Motor neuron (in vitro differentiated cells): ENCODE data around the gene SS18L1. TPM values are rescaled to one million over a fixed set of nuclear protein-coding genes. Genes with fewer than 3 reads are reported as not detected.

ENCODE experiments used
- ATAC-seq, 8 experiments: fragments of 200-7000 bp; cut with Tn5 transposase; replicated peaks in 6 of 8; 2 replicates each; pipeline ENCODE4 v1.8.0; 2021; ENCODE audit warnings: mild to moderate bottlenecking in 8 of 8, moderate library complexity in 8 of 8
- H3K27ac ChIP-seq, 2 donors: fragments of 250-450 bp; sonication (Bioruptor Pico); 2 replicates each; pipeline ENCODE4 v1.9.0; 2021; ENCODE audit warnings: antibody characterized with exemption in 2 of 2, mild to moderate bottlenecking in 2 of 2, moderate library complexity in 1 of 2
- H3K4me1 ChIP-seq, 2 donors: fragments of 250-450 bp; sonication (Bioruptor Pico); replicated peaks in 1 of 2; 2 replicates each; pipeline ENCODE4 v1.6.1; 2021; ENCODE audit warnings: antibody characterized with exemption in 2 of 2, mild to moderate bottlenecking in 2 of 2, moderate library complexity in 1 of 2
- H3K4me3 ChIP-seq, 5 donors: fragments of 250-450 bp; sonication (Bioruptor Pico); 2 replicates each; pipeline ENCODE4 v1.9.0; 2021; ENCODE audit warnings: antibody characterized with exemption in 5 of 5, mild to moderate bottlenecking in 5 of 5, moderate library complexity in 4 of 5
- WGBS, 10 experiments: fragments of 450-650 bp; shearing (Covaris generic); methylation state at CpG; one replicate each; pipeline ENCODE4 v1.0.0; 2022; 5-methylcytosine and 5-hydroxymethylcytosine counted together
- in situ Hi-C, 9 experiments: fragments of 400-800 bp; cut with MboI; loops; one replicate each; pipeline ENCODE4 v1.15.0; 2021; ENCODE audit warnings: low sequenced_read_pairs in 9 of 9, low pct_unique_long_range_greater_than_20kb in 2 of 9; ENCODE audit not compliant: unreplicated experiment in 9 of 9
- total RNA-seq, 8 experiments: library from RNA; unstranded; fragments of 300-600 nt; gene quantifications; 2 replicates each; pipeline versions ENCODE4 v1.2.3 to v1.2.4, GENCODE V29; 2022

SS18L1 gene
- total RNA-seq, 8 experiments from 2014 or later = 9.5 to 32.0 (median 29.5) TPM

DNA sequence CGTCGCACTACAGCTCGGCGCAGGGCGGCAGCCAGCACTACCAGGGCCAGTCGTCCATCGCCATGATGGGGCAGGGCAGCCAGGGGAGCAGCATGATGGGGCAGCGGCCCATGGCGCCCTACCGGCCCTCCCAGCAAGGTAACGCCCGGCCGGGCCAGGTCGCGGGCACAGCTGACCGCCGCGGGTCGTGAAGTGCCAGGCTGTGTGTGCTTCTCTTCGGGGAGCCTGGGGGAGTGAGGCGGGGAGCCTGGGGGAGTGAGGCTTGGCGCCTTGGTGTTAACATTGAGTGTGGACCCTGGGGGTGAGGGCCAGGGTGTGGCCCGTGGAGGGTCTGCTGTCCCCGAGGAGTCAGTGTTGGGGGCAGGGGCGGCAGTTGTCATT, 19.9 kb downstream of the SS18L1 start:
- no peak for ATAC-seq
- no peak overlapping the region for H3K27ac ChIP-seq
- no peak overlapping the region for H3K4me3 ChIP-seq
- no peaks in the 10 kb centered on the region for H3K4me1 ChIP-seq
- WGBS, 10 experiments = 67% methylated on average over 1 of the region's 25 CpGs; no CpG with 5 or more reads in 9 of the 10 experiments
- in situ Hi-C loops = no loop called here

- WGBS, 10 experiments = 93 to 100% (median 99%) methylated on average over 1 to 11 of the region's 29 CpGs; no CpG with 5 or more reads in 6 of the 10 experiments
Observed at GRCh38 chr20:62163986-62164762, 20.6 kb downstream of the SS18L1 start.

GRCh38 chr20:62164879-62165761, 21.6 kb downstream of the SS18L1 start:
- in situ Hi-C loops = no loop called here
- 80 to 100% (median 96%) methylated on average over 1 to 15 of the region's 41 CpGs; no CpG with 5 or more reads in 2 of the 10 experiments for WGBS, 10 experiments
- peak in 1 of 8 experiments; percentile 3 for ATAC-seq
- no peak overlapping the region for H3K4me3 ChIP-seq
- no peak overlapping the region for H3K27ac ChIP-seq
- H3K4me1 ChIP-seq = no peaks in the 10 kb centered on the region

More at GRCh38 chr20:62163986-62164762, 20.6 kb downstream of the SS18L1 start:
- in situ Hi-C loops = no loop called here
- ATAC-seq = no peak
- no peak overlapping the region for H3K27ac ChIP-seq
- no peak overlapping the region for H3K4me3 ChIP-seq
- H3K4me1 ChIP-seq = no peaks in the 10 kb centered on the region

GRCh38 chr20:62165762-62166399, 22.3 kb downstream of the SS18L1 start:
- ATAC-seq = peak in 5 of 8 experiments; percentile 51 to 85 (median 64)
- H3K27ac ChIP-seq = peak overlapping the region in 1 of 2 donors; percentile 54

DNA sequence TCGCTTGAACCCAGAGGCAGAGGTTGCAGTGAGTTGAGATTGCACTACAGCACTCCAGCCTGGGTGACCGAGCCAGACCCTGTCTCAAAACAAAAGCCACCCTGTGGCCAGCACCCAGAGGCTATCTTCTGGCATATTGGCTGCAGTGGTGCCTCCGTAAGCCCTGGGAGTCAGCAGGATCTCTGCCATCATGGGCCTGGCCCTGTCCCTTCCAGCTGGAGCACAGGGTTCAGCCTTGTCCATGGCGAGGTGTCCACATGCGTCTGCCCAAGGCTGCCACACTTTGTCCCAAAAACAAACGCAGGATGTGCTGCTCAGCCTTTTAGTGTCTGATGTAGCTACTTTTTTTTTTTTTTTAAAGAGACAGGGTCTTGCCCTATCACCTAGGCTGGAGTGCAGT, 23.9 kb downstream of the SS18L1 start:
- in situ Hi-C loops = no loop called here
- no peaks in the 10 kb centered on the region for H3K4me1 ChIP-seq
- ATAC-seq = no peak
- no peak overlapping the region for H3K27ac ChIP-seq
- no peak overlapping the region for H3K4me3 ChIP-seq
- 40 to 100% (median 93%) methylated on average over 1 to 4 of the region's 6 CpGs; no CpG with 5 or more reads in 4 of the 10 experiments for WGBS, 10 experiments

More at GRCh38 chr20:62165762-62166399, 22.3 kb downstream of the SS18L1 start:
- Histone ChIP-seq H3K4me3 (no peak overlapping the region), H3K4me1 (no peaks in the 10 kb centered on the region)
- in situ Hi-C loops = no loop called here
- WGBS, 10 experiments = 72 to 100% (median 94%) methylated on average over 1 to 17 of the region's 25 CpGs; no CpG with 5 or more reads in 4 of the 10 experiments

DNA sequence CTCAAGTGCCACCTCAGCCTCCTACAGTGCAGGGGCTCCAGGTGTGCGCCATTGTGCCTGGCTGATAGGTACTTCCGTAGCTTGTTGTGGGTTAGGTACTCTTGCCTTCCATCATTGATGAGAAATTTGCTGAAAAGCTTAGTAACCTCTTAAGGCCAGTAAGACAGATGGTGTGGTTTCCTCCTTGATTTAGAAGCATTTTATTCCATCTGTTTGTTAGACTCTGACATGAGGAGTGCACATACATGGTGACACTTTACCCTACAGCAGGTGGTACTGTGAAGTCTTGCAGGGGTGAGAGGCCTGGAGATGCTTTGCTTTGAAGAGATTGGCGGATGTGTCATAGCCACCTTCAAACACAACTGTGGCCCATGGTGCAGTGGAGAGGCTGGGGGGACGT, 24.5 kb downstream of the SS18L1 start:
- Histone ChIP-seq H3K4me3 (no peak overlapping the region), H3K27ac (no peak overlapping the region), H3K4me1 (no peaks in the 10 kb centered on the region)
- in situ Hi-C loops = no loop called here
- WGBS, 10 experiments = 60 to 100% (median 94%) methylated on average over 1 to 4 of the region's 4 CpGs; no CpG with 5 or more reads in 4 of the 10 experiments
- no peak for ATAC-seq

- H3K4me1 ChIP-seq = no peaks in the 10 kb centered on the region
- ATAC-seq = no peak
- no peak overlapping the region for H3K4me3 ChIP-seq
- no peak overlapping the region for H3K27ac ChIP-seq
- 76 to 100% (median 100%) methylated on average over 1 to 4 of the region's 23 CpGs; no CpG with 5 or more reads in 5 of the 10 experiments for WGBS, 10 experiments
- in situ Hi-C loops = no loop called here
Observed at GRCh38 chr20:62168890-62169435, 25.4 kb downstream of the SS18L1 start.

DNA sequence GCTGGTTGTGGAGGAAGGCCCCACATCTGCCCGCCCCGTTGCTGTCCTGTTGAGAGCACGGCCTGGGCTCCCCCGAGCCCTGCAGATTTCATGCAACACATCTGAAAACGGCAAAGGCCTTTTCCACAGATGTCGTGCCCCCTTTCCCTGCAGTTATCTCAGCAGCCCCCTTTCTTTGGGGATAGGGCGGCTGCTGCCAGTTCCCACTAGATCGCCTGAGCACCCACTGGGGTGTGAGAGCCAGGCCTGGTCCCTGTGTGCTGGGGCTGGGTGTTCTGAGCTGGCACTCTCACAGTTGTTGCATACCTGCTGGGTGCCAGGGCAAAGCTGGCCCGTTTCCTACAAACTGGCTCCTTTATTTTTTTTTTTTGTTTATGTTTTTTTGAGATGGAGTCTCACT, 27.0 kb downstream of the SS18L1 start:
- Histone ChIP-seq H3K4me3 (no peak overlapping the region), H3K4me1 (no peaks in the 10 kb centered on the region), H3K27ac (no peak overlapping the region)
- ATAC-seq = no peak
- in situ Hi-C loops = no loop called here
- 72 to 100% (median 89%) methylated on average over 1 to 4 of the region's 9 CpGs; no CpG with 5 or more reads in 6 of the 10 experiments for WGBS, 10 experiments

GRCh38 chr20:62171245-62171644, 27.7 kb downstream of the SS18L1 start:
- no peak for ATAC-seq
- no peaks in the 10 kb centered on the region for H3K4me1 ChIP-seq
- no peak overlapping the region for H3K27ac ChIP-seq
- H3K4me3 ChIP-seq = no peak overlapping the region
- in situ Hi-C loops = no loop called here
- WGBS, 10 experiments = 83 to 100% (median 93%) methylated on average over 1 to 8 of the region's 8 CpGs; no CpG with 5 or more reads in 4 of the 10 experiments

GRCh38 chr20:62172666-62173065, 29.1 kb downstream of the SS18L1 start:
- WGBS, 10 experiments = 100% methylated on average over 2 of the region's 18 CpGs; no CpG with 5 or more reads in 9 of the 10 experiments

DNA sequence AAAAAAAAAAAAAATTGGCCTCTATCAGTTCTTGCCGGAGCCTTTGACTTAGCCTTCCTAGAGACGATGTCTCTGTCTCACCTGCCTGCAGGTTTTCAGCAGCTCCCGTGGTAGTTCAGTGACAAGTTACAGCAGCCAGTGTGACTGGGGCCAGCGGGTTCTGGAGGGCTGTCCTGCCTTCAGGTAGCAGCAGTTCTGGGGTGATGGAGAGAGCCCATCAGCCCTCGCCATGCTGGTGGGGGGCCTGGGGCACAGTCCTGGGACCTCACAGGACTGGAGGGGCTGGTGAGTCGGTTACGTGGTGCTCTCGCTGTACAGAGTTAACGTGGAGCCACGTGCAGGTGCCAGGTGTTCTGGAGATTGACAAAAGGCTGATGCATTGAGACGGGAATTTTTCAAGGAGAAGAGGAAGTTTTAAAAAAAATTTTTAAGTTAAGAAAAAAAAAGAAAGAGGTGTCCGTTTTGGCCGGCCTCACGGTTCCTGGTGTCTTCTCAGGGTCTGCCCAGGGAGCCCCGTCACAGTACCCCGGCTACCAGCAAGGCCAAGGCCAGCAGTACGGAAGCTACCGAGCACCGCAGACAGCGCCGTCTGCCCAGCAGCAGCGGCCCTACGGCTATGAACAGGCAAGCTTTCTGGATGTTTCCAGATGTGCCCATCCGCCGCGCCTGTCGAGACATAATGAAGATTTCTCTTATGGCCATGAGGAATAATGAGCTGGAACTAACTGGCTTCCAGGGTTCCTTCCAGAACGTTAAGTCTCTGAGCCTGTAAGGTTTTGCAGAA, 30.6 kb downstream of the SS18L1 start:
- peak in 1 of 8 experiments; percentile 12 for ATAC-seq
- WGBS, 10 experiments = 68 to 100% (median 92%) methylated on average over 2 to 16 of the region's 28 CpGs; no CpG with 5 or more reads in 1 of the 10 experiments
- Histone ChIP-seq H3K4me1 (no peaks in the 10 kb centered on the region), H3K4me3 (no peak overlapping the region), H3K27ac (no peak overlapping the region)
- in situ Hi-C loops = no loop called here

More at GRCh38 chr20:62172666-62173065, 29.1 kb downstream of the SS18L1 start:
- ATAC-seq = peak in 1 of 8 experiments; percentile 17
- Histone ChIP-seq H3K4me1 (no peaks in the 10 kb centered on the region), H3K27ac (no peak overlapping the region), H3K4me3 (no peak overlapping the region)
- in situ Hi-C loops = no loop called here
